D721Med (cell line): ENCODE measurements around the gene BCORL1.

Experiments used
- DNase-seq: peaks from one replicate; pipeline ENCODE4 v3.0.0; 2011; ENCODE audit warnings: low spot score; ENCODE audit not compliant: insufficient read length
- FAIRE-seq: peaks from 2 replicates; lab custom pipeline; 2011; peaks lifted over from hg19 to GRCh38; lab: Jason Lieb, UNC
- TF ChIP-seq, protein P1 (sequence below): IDR thresholded peaks from 2 replicates; pipeline ENCODE4 v1.5.1; 2012; ENCODE audit warnings: mild to moderate bottlenecking, control low read depth; ENCODE audit not compliant: insufficient read depth; ENCODE audit errors: missing control alignments

Gene BCORL1

DNA sequence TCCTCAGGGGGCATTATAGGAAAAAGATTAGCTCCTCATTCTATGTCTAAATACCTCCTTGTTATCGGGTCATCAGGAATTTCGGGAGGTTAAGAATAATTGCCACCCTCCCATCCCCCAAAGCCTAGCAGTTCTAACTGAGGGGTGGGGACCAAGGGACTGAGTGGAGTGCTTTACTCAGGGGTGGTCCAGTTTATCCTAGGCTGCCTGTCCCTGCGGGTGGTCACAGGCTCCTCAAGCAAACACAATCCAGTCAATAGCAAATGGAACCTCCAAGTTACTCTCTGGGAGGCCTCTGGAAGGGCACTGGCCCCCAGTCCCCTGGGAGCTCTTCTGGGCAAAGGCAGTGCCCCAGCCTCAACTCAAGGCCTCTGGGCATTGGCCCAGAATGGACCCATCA, 121.2 kb downstream of the BCORL1 start:
- no peak for FAIRE-seq
- no peak for DNase-seq
- TF ChIP-seq, protein P1, sequence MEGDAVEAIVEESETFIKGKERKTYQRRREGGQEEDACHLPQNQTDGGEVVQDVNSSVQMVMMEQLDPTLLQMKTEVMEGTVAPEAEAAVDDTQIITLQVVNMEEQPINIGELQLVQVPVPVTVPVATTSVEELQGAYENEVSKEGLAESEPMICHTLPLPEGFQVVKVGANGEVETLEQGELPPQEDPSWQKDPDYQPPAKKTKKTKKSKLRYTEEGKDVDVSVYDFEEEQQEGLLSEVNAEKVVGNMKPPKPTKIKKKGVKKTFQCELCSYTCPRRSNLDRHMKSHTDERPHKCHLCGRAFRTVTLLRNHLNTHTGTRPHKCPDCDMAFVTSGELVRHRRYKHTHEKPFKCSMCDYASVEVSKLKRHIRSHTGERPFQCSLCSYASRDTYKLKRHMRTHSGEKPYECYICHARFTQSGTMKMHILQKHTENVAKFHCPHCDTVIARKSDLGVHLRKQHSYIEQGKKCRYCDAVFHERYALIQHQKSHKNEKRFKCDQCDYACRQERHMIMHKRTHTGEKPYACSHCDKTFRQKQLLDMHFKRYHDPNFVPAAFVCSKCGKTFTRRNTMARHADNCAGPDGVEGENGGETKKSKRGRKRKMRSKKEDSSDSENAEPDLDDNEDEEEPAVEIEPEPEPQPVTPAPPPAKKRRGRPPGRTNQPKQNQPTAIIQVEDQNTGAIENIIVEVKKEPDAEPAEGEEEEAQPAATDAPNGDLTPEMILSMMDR, result no peak

DNA sequence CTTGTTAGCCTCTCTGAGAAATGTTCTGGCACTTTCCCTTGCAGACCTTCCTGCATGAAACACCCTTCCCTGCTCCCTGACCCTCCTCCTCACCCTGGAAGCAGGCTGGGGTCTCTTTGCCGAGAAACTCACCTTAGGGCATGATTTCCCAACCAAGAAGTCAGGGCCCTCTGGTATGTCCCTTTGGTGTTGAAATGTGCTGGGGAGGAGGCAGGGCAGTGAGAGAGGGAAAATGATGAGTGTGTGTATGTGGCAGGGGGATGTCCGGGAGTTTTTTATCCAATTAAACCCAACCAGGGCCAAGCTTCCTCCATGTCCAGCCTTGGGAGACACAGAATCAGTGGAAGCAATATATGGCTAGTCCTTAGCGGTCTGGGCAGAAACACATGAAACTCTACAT, 122.8 kb downstream of the BCORL1 start:
- FAIRE-seq, result no peak
- TF ChIP-seq, protein P1, result no peak
- no peak for DNase-seq

- TF ChIP-seq, protein P1, result no peak
- FAIRE-seq (no peak), DNase-seq (no peak)
Measured at GRCh38 chrX:130106071-130106470, 123.6 kb downstream of the BCORL1 start.
